Renal pelvis (tissue), 12 donors: ENCODE measurements around the gene TRIM49C. TPM values are rescaled to one million over a fixed set of nuclear protein-coding genes. Genes with fewer than 3 reads are reported as not detected.
"Not testable (repeated sequence)": the region's sequence is repeated elsewhere in the genome, so short reads cannot be mapped to it uniquely, and the experiment has no call there.

ENCODE experiments used
- DNase-seq: peaks from one replicate; pipeline ENCODE4 v3.0.0-alpha.2; 2013
- long read RNA-seq, 16 experiments: transcript quantifications; one replicate each; lab custom pipeline, GENCODE V29; 2026
- polyA plus RNA-seq, 3 donors: library from polyadenylated mRNA; unstranded; fragments of 120-200 nt; gene quantifications; one replicate each; pipeline ENCODE4 v1.2.1, GENCODE V29; 2013; ENCODE audit not compliant: insufficient read length in 3 of 3

The TRIM49C gene
- not detected for polyA plus RNA-seq
- long read RNA-seq, donor 1 = 0 reads
- long read RNA-seq, donor 2 = 0 reads
- long read RNA-seq, donor 3 = 0 reads
- long read RNA-seq, donor 4 = 0 reads
- long read RNA-seq, donor 5 = 0 reads
- long read RNA-seq, donor 6 = 0 reads
- long read RNA-seq, donor 7 = 0 reads
- long read RNA-seq, donor 8 = 0 reads
- long read RNA-seq, donor 9 = 0 reads
- long read RNA-seq, donor 10 = 0 reads
- long read RNA-seq, donor 11 = 0 reads
- long read RNA-seq, donor 12 = 0 reads
- long read RNA-seq, donor 13 = 0 reads
- long read RNA-seq, donor 14 = 0 reads
- long read RNA-seq, donor 15 = 0 reads
- long read RNA-seq, donor 16 = 0 reads

- not testable (repeated sequence) for DNase-seq
These were observed at the start of gene TRIM49C for GRCh38 chr11:90030806-90031205. Gene TRIM49C (plus strand): TSS chr11:90031106. CDS start chr11:90035212, 4,106 bp downstream.

GRCh38 chr11:90024184-90024583 is 6.7 kb upstream of the TRIM49C start:
- DNase-seq = not testable (repeated sequence)

- DNase-seq = not testable (repeated sequence)
These were observed 20.8 kb downstream of the TRIM49C start for GRCh38 chr11:90051591-90052209.

GRCh38 chr11:90052311-90052710 is 21.4 kb downstream of the TRIM49C start:
- not testable (repeated sequence) for DNase-seq

GRCh38 chr11:90053545-90053944 is 22.6 kb downstream of the TRIM49C start:
- DNase-seq = not testable (repeated sequence)

- DNase-seq = not testable (repeated sequence)
These were observed 54.7 kb downstream of the TRIM49C start, which contains the start of gene UBTFL1 for GRCh38 chr11:90085650-90086049. Gene UBTFL1 (plus strand): TSS chr11:90085950. CDS start chr11:90085950, 0 bp downstream.

- DNase-seq = not testable (repeated sequence)
These were observed 57.8 kb downstream of the TRIM49C start for GRCh38 chr11:90088731-90089130.

Other genes starting within 250 kb of the TRIM49C start
- not detected for gene TRIM49, start 222.5 kb upstream of the TRIM49C start, polyA plus RNA-seq
- gene TRIM64B, start 152.6 kb upstream of the TRIM49C start, polyA plus RNA-seq = not detected
- gene TRIM49D1, start 108.9 kb upstream of the TRIM49C start, polyA plus RNA-seq = not detected
- not detected for gene TRIM49D2, start 107.0 kb upstream of the TRIM49C start, polyA plus RNA-seq
- gene TRIM64, start 65.1 kb upstream of the TRIM49C start, polyA plus RNA-seq = not detected
- gene UBTFL1, start 54.8 kb downstream of the TRIM49C start, polyA plus RNA-seq = not detected
- gene NAALAD2, start 103.6 kb downstream of the TRIM49C start, polyA plus RNA-seq = 10 to 100 TPM; 14.2 to 28.6 (median 21.8) TPM
- gene CHORDC1, start 191.9 kb downstream of the TRIM49C start, polyA plus RNA-seq = 10 to 100 TPM; 43.4 to 57.2 (median 46.4) TPM